ENCODE results near the gene GEMIN2.
"Not testable (repeated sequence)": the region's sequence is repeated elsewhere in the genome, so short reads cannot be mapped to it uniquely, and the experiment has no call there.

Gene GEMIN2

GRCh38 chr14:39167797-39168320 lies 53.7 kb downstream of the GEMIN2 start:
- DNase-seq; H3K36me3 ChIP-seq (ENCODE audit: control insufficient read depth in 4 of 4, insufficient read depth in 4 of 4, low read length in 3 of 4); H3K9me3 ChIP-seq (ENCODE audit: control extremely low read depth in 1 of 5, control insufficient read depth in 4 of 5, insufficient read depth in 2 of 5, low read depth in 1 of 5, low read length in 4 of 5); H3K27ac ChIP-seq (ENCODE audit: insufficient read depth in 1 of 2, low read depth in 1 of 2, low read length in 2 of 2, poor library complexity in 1 of 2, severe bottlenecking in 2 of 2); H3K27me3 ChIP-seq (replicated peaks in 2 of 5; ENCODE audit: control insufficient read depth in 4 of 5, insufficient read depth in 5 of 5, low read length in 4 of 5); POLR2A ChIA-PET: not testable (repeated sequence)
- Histone ChIP-seq H3K4me3 (ENCODE audit: control insufficient read depth in 1 of 7, extremely low read depth in 1 of 7, insufficient read depth in 4 of 7, low read depth in 2 of 7, low read length in 6 of 7) (peak overlapping the region in 1 of 7 experiments; percentile 91), H3K4me1 (ENCODE audit: control extremely low read depth in 1 of 4, control insufficient read depth in 4 of 4, insufficient read depth in 4 of 4, low read length in 3 of 4) (peaks cover 9 to 26% (median 16%) of the 10 kb centered on the region in 4 experiments)
- CTCF ChIA-PET = interaction anchor here (1.1 to 1.2 kb wide), 2 partner anchors 10 to 17 kb away, joined by 3 read pairs; no protein-coding TSS in a partner anchor
- WGBS (ENCODE audit: insufficient coverage) = 98% methylated on average over 5 of the region's 10 CpGs

GRCh38 chr14:39168591-39168990 lies 54.5 kb downstream of the GEMIN2 start:
- CTCF ChIA-PET = interaction anchor here (1.1 to 1.2 kb wide), 2 partner anchors 11 to 16 kb away, joined by 3 read pairs; no protein-coding TSS in a partner anchor
- H3K4me3 ChIP-seq (ENCODE audit: control insufficient read depth in 1 of 7, extremely low read depth in 1 of 7, insufficient read depth in 4 of 7, low read depth in 2 of 7, low read length in 6 of 7) = peak overlapping the region in 5 of 7 experiments; percentile 10 to 98 (median 97)
- 89% methylated on average over 4 of the region's 4 CpGs for WGBS (ENCODE audit: insufficient coverage)

DNA sequence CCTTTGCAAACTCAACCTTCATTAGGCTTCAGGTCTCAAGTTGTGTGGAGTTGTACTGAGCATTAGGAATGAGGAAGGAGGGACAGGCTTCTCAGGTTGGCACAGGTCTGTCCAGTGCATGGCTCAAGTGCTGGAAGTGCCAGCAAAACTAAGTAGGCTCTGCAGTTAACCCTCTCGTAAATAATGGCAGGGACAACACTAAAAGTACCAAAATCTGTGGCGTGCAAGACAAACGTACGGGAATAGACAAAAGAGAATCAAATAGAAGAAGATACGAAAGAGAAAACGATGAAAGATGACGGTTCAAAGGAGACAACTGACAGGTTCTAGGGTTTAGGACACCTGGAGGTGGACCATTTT lies 55.4 kb downstream of the GEMIN2 start:
- Histone ChIP-seq H3K36me3 (ENCODE audit: control insufficient read depth in 4 of 4, insufficient read depth in 4 of 4, low read length in 3 of 4) (peaks cover 0 to 3% (median 1%) of the 10 kb centered on the region in 4 experiments), H3K27ac (ENCODE audit: insufficient read depth in 1 of 2, low read depth in 1 of 2, low read length in 2 of 2, poor library complexity in 1 of 2, severe bottlenecking in 2 of 2) (peak overlapping the region; percentile 91 to 94), H3K4me3 (ENCODE audit: control insufficient read depth in 1 of 7, extremely low read depth in 1 of 7, insufficient read depth in 4 of 7, low read depth in 2 of 7, low read length in 6 of 7) (peak overlapping the region; percentile 80 to 98 (median 96)), H3K27me3 (replicated peaks in 2 of 5; ENCODE audit: control insufficient read depth in 4 of 5, insufficient read depth in 5 of 5, low read length in 4 of 5) (no peaks in the 10 kb centered on the region), H3K4me1 (ENCODE audit: control extremely low read depth in 1 of 4, control insufficient read depth in 4 of 4, insufficient read depth in 4 of 4, low read length in 3 of 4) (peaks cover 14 to 33% (median 20%) of the 10 kb centered on the region in 4 experiments), H3K9me3 (ENCODE audit: control extremely low read depth in 1 of 5, control insufficient read depth in 4 of 5, insufficient read depth in 2 of 5, low read depth in 1 of 5, low read length in 4 of 5) (no peaks in the 10 kb centered on the region)
- CTCF ChIA-PET = interaction anchor here (1.2 to 1.4 kb wide), 3 partner anchors 15 to 173 kb away, joined by 3 to 6 read pairs (median 4); no protein-coding TSS in a partner anchor
- WGBS (ENCODE audit: insufficient coverage) = 0% methylated on average over 7 of the region's 7 CpGs
- POLR2A ChIA-PET = interaction anchor here (0.6 to 1.8 kb wide), 3 partner anchors 9 to 97 kb away, joined by 4 to 7 read pairs (median 6); partner anchors contain the start of gene GEMIN2
- no peak for DNase-seq

More at GRCh38 chr14:39168591-39168990, 54.5 kb downstream of the GEMIN2 start:
- Histone ChIP-seq H3K27ac (ENCODE audit: insufficient read depth in 1 of 2, low read depth in 1 of 2, low read length in 2 of 2, poor library complexity in 1 of 2, severe bottlenecking in 2 of 2) (peak overlapping the region; percentile 15 to 94), H3K9me3 (ENCODE audit: control extremely low read depth in 1 of 5, control insufficient read depth in 4 of 5, insufficient read depth in 2 of 5, low read depth in 1 of 5, low read length in 4 of 5) (no peaks in the 10 kb centered on the region), H3K36me3 (ENCODE audit: control insufficient read depth in 4 of 4, insufficient read depth in 4 of 4, low read length in 3 of 4) (peaks cover 0 to 3% (median 2%) of the 10 kb centered on the region in 4 experiments), H3K4me1 (ENCODE audit: control extremely low read depth in 1 of 4, control insufficient read depth in 4 of 4, insufficient read depth in 4 of 4, low read length in 3 of 4) (peaks cover 9 to 26% (median 16%) of the 10 kb centered on the region in 4 experiments), H3K27me3 (replicated peaks in 2 of 5; ENCODE audit: control insufficient read depth in 4 of 5, insufficient read depth in 5 of 5, low read length in 4 of 5) (no peaks in the 10 kb centered on the region)
- POLR2A ChIA-PET = interaction anchor here (0.6 kb wide), 1 partner anchor 31 kb away, joined by 3 read pairs; no protein-coding TSS in a partner anchor
- no peak for DNase-seq

GRCh38 chr14:39173198-39173597 lies 59.1 kb downstream of the GEMIN2 start:
- no peak overlapping the region for H3K4me3 ChIP-seq (ENCODE audit: control insufficient read depth in 1 of 7, extremely low read depth in 1 of 7, insufficient read depth in 4 of 7, low read depth in 2 of 7, low read length in 6 of 7)
- H3K27me3 ChIP-seq (replicated peaks in 2 of 5; ENCODE audit: control insufficient read depth in 4 of 5, insufficient read depth in 5 of 5, low read length in 4 of 5) = no peaks in the 10 kb centered on the region
- 100% methylated on average over 2 of the region's 3 CpGs for WGBS (ENCODE audit: insufficient coverage)
- peaks cover 10 to 20% (median 14%) of the 10 kb centered on the region in 4 experiments for H3K36me3 ChIP-seq (ENCODE audit: control insufficient read depth in 4 of 4, insufficient read depth in 4 of 4, low read length in 3 of 4)
- peak overlapping the region in 1 of 2 experiments; percentile 98 for H3K27ac ChIP-seq (ENCODE audit: insufficient read depth in 1 of 2, low read depth in 1 of 2, low read length in 2 of 2, poor library complexity in 1 of 2, severe bottlenecking in 2 of 2)
- CTCF ChIA-PET = no interaction called here
- H3K4me1 ChIP-seq (ENCODE audit: control extremely low read depth in 1 of 4, control insufficient read depth in 4 of 4, insufficient read depth in 4 of 4, low read length in 3 of 4) = peaks cover 18 to 42% (median 28%) of the 10 kb centered on the region in 4 experiments
- POLR2A ChIA-PET = no interaction called here
- no peak for DNase-seq
- H3K9me3 ChIP-seq (ENCODE audit: control extremely low read depth in 1 of 5, control insufficient read depth in 4 of 5, insufficient read depth in 2 of 5, low read depth in 1 of 5, low read length in 4 of 5) = no peaks in the 10 kb centered on the region

- 8% methylated on average over 47 of the region's 56 CpGs for WGBS (ENCODE audit: insufficient coverage)
- DNase-seq = peak; percentile 100
- H3K4me1 ChIP-seq (ENCODE audit: control extremely low read depth in 1 of 4, control insufficient read depth in 4 of 4, insufficient read depth in 4 of 4, low read length in 3 of 4) = peaks cover 9 to 28% (median 17%) of the 10 kb centered on the region in 4 experiments
- POLR2A ChIA-PET = interaction anchor here (0.6 to 1.3 kb wide), 3 partner anchors 11 to 257 kb away, joined by 4 to 6 read pairs (median 5); partner anchors contain the start of gene FBXO33
- H3K27ac ChIP-seq (ENCODE audit: insufficient read depth in 1 of 2, low read depth in 1 of 2, low read length in 2 of 2, poor library complexity in 1 of 2, severe bottlenecking in 2 of 2) = peak within 1 kb of the TSS; percentile 96 to 98
- CTCF ChIA-PET = interaction anchor here (1.1 kb wide), 1 partner anchor 11 kb away, joined by 3 read pairs; no protein-coding TSS in a partner anchor
- no peaks in the 10 kb centered on the region for H3K27me3 ChIP-seq (replicated peaks in 2 of 5; ENCODE audit: control insufficient read depth in 4 of 5, insufficient read depth in 5 of 5, low read length in 4 of 5)
- H3K4me3 ChIP-seq (ENCODE audit: control insufficient read depth in 1 of 7, extremely low read depth in 1 of 7, insufficient read depth in 4 of 7, low read depth in 2 of 7, low read length in 6 of 7) = peak within 1 kb of the TSS; percentile 93 to 99 (median 98)
- peaks cover 17 to 33% (median 25%) of the 10 kb centered on the region in 4 experiments for H3K36me3 ChIP-seq (ENCODE audit: control insufficient read depth in 4 of 4, insufficient read depth in 4 of 4, low read length in 3 of 4)
- no peaks in the 10 kb centered on the region for H3K9me3 ChIP-seq (ENCODE audit: control extremely low read depth in 1 of 5, control insufficient read depth in 4 of 5, insufficient read depth in 2 of 5, low read depth in 1 of 5, low read length in 4 of 5)
Observed at GRCh38 chr14:39174560-39175444, 60.7 kb downstream of the GEMIN2 start, which contains the start of gene PNN. PNN (plus strand) TSS chr14:39175254; CDS start chr14:39175280, 26 bp downstream.

DNA sequence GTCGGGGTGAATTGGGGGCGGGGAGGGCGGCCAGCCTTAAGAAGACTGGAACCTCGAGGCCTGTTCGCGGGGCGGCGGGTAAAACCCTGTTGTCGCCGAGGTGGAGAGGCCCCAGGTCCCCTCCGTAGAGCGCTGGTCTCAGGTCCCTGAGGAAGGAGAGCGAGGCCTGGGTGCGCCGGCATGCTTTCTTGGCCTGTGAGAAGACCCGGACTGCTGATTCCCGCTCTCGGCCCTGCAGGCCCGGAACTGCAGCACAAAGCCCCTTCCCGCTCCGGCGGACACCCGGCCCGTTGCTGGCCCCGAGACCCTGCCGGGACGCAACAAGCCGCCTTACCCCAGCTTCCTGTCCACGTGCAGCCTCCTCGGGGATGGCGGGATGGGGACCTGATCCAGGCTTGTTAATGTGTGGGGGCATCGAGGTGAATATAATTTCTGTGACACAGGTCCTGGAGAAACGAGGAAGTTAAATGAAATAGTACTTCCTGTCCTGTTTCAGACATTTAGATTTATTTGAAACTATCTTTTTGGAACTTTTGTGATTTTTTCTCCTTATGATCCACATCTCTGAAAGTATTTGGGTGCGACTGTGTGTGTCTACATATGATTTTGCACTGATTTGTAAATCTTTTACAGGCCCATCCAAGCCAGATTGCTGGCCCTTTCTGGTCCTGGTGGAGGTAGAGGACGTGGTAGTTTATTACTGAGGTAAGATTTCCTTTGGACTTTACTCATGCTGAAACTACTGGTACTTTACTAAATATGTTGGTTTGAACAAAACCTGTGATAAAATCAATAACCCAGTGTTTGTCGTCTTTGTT lies 61.5 kb downstream of the GEMIN2 start:
- H3K9me3 ChIP-seq (ENCODE audit: control extremely low read depth in 1 of 5, control insufficient read depth in 4 of 5, insufficient read depth in 2 of 5, low read depth in 1 of 5, low read length in 4 of 5) = no peaks in the 10 kb centered on the region
- peak overlapping the region; percentile 96 to 98 for H3K27ac ChIP-seq (ENCODE audit: insufficient read depth in 1 of 2, low read depth in 1 of 2, low read length in 2 of 2, poor library complexity in 1 of 2, severe bottlenecking in 2 of 2)
- ChIA-PET CTCF (interaction anchor here (1.1 kb wide), 1 partner anchor 10 kb away, joined by 3 read pairs; no protein-coding TSS in a partner anchor), POLR2A (interaction anchor here (0.6 to 1.3 kb wide), 3 partner anchors 10 to 256 kb away, joined by 4 to 6 read pairs (median 5); partner anchors contain the start of gene FBXO33)
- H3K36me3 ChIP-seq (ENCODE audit: control insufficient read depth in 4 of 4, insufficient read depth in 4 of 4, low read length in 3 of 4) = peaks cover 19 to 41% (median 30%) of the 10 kb centered on the region in 4 experiments
- DNase-seq = no peak
- no peaks in the 10 kb centered on the region for H3K27me3 ChIP-seq (replicated peaks in 2 of 5; ENCODE audit: control insufficient read depth in 4 of 5, insufficient read depth in 5 of 5, low read length in 4 of 5)
- H3K4me3 ChIP-seq (ENCODE audit: control insufficient read depth in 1 of 7, extremely low read depth in 1 of 7, insufficient read depth in 4 of 7, low read depth in 2 of 7, low read length in 6 of 7) = peak overlapping the region; percentile 93 to 99 (median 98)
- under 1% methylated on average over 25 of the region's 36 CpGs for WGBS (ENCODE audit: insufficient coverage)
- H3K4me1 ChIP-seq (ENCODE audit: control extremely low read depth in 1 of 4, control insufficient read depth in 4 of 4, insufficient read depth in 4 of 4, low read length in 3 of 4) = peaks cover 9 to 27% (median 17%) of the 10 kb centered on the region in 4 experiments
